ENCODE results near the gene CLSTN1. TPM values are rescaled to one million over a fixed set of nuclear protein-coding genes. Genes with fewer than 3 reads are reported as not detected.
A peak's percentile ranks its signal among the peaks of the same experiment; 100 is the strongest.

The CLSTN1 gene
- total and polyA plus RNA-seq, 12 donors: 37.1 to 79.8 (median 63.8) TPM

DNA sequence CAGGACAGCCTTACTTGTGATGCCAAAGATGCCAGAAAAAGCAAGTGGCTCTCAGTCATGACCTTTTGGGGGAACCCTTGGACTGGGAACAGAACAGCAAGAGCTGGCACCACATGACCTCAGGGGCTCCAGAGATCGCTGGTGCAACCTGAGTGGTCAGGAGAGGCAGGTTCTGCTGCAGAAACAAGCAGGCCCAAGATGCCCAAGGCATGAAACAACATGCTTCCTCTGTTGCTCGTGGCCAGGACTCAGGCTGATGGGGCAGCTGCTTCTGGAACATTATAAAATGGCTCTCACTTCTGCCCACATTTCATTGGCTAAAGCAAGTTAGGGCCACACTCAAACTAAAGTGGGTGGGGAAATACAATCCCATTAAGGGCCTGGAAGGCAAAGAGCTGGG lies 17.7 kb upstream of the CLSTN1 start:
- Histone ChIP-seq H3K9me3 (no peaks in the 10 kb centered on the region), H3K4me1 (peaks cover 5 to 39% (median 25%) of the 10 kb centered on the region in 9 donors), H3K36me3 (no peaks in the 10 kb centered on the region), H3K27me3 (no peaks in the 10 kb centered on the region), H3K4me3 (no peak overlapping the region), H3K27ac (no peak overlapping the region)
- TF ChIP-seq, protein P1, sequence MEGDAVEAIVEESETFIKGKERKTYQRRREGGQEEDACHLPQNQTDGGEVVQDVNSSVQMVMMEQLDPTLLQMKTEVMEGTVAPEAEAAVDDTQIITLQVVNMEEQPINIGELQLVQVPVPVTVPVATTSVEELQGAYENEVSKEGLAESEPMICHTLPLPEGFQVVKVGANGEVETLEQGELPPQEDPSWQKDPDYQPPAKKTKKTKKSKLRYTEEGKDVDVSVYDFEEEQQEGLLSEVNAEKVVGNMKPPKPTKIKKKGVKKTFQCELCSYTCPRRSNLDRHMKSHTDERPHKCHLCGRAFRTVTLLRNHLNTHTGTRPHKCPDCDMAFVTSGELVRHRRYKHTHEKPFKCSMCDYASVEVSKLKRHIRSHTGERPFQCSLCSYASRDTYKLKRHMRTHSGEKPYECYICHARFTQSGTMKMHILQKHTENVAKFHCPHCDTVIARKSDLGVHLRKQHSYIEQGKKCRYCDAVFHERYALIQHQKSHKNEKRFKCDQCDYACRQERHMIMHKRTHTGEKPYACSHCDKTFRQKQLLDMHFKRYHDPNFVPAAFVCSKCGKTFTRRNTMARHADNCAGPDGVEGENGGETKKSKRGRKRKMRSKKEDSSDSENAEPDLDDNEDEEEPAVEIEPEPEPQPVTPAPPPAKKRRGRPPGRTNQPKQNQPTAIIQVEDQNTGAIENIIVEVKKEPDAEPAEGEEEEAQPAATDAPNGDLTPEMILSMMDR (IDR thresholded peaks at IDR 0.05): no peak
- 91 to 97% methylated on average over 2 of the region's 2 CpGs for WGBS, 2 donors
- DNase-seq: no peak
- intact Hi-C loops (cut with DNase I): no loop called here
- no peak for ATAC-seq

DNA sequence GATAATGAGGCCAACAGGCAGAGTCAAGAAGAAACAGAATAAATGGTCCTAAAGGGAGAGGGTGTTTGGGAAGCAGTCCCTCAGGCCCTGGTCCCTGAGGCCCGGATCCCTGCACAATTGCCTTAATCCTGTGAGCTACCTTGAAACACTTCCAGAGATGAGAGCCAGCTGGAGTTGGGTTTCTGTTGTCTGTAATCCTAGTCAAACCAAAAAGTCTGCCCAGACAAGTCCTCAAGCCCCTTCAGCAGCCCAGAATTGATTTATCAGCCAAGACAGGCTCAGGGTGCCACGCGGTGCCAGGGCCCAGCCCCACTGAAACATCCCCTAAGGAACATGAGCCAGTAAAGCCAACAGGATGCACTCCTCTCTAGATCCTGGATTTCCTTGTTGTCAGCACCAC lies 16.4 kb upstream of the CLSTN1 start:
- intact Hi-C loops (cut with DNase I): no loop called here
- Histone ChIP-seq H3K4me3 (no peak overlapping the region), H3K9me3 (no peaks in the 10 kb centered on the region), H3K36me3 (no peaks in the 10 kb centered on the region), H3K27me3 (no peaks in the 10 kb centered on the region), H3K27ac (no peak overlapping the region), H3K4me1 (peaks cover 12 to 44% (median 35%) of the 10 kb centered on the region in 9 donors)
- DNase-seq (no peak), ATAC-seq (no peak)
- TF ChIP-seq, protein P1 (IDR thresholded peaks at IDR 0.05): no peak
- 70 to 86% methylated on average over 3 of the region's 3 CpGs for WGBS, 2 donors

- 92 to 94% methylated on average over 10 of the region's 10 CpGs for WGBS, 2 donors
- Histone ChIP-seq H3K4me1 (peaks cover 9 to 39% (median 29%) of the 10 kb centered on the region in 9 donors), H3K27ac (no peak overlapping the region), H3K36me3 (no peaks in the 10 kb centered on the region), H3K9me3 (no peaks in the 10 kb centered on the region), H3K27me3 (no peaks in the 10 kb centered on the region), H3K4me3 (no peak overlapping the region)
- DNase-seq (no peak), ATAC-seq (no peak)
- TF ChIP-seq, protein P1 (IDR thresholded peaks at IDR 0.05): no peak
- intact Hi-C loops (cut with DNase I): no loop called here
Observed at GRCh38 chr1:9838946-9839345, 15.2 kb upstream of the CLSTN1 start.

- intact Hi-C loops (cut with DNase I): no loop called here
- ATAC-seq (peak in 1 of 8 donors; percentile 27), DNase-seq (no peak)
- Histone ChIP-seq H3K27me3 (no peaks in the 10 kb centered on the region), H3K27ac (peak overlapping the region in 1 of 10 donors; percentile 27), H3K9me3 (no peaks in the 10 kb centered on the region), H3K36me3 (no peaks in the 10 kb centered on the region), H3K4me3 (no peak overlapping the region), H3K4me1 (peaks cover 7 to 18% (median 15%) of the 10 kb centered on the region in 9 donors)
- TF ChIP-seq, protein P1 (IDR thresholded peaks at IDR 0.05): no peak
- 88 to 89% methylated on average over 5 of the region's 5 CpGs for WGBS, 2 donors
Observed at GRCh38 chr1:9836632-9836960, 12.8 kb upstream of the CLSTN1 start.

All from heart right ventricle (tissue), 16 donors.